ENCODE results near the gene MACROD2.

DNA sequence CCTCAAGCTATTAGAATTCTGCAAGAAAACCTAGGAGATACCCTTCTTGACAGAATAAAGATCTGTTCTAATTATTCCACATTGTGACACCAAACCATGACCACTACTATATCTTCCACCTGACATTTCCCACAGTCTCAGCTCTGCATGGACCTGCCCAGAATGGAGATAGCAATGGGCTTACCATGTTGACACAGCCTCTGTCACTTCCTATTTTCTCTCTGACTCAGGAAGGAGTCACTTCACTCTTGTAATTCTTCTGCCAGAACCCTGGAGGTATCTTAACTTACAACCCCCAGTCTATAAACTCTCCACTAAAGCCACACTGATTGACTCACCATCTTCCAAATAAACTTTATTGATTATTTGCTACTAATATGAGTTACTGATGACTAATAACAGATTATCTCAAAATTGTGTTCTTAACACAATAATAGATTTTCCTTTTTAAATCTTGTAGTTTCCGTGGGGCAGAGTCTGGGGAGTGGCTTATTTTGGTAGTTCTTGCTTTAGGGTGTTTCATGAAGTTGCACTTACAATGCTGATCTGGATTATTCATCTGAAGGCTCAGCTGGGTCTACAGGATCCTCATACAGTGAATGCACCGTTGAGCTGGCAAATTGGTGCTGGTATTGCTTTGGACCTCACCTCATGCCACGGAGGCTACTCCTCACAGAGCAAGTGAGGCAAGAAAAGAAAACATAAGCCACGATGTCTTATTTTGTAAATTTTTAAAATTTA lies 1708.0 kb downstream of the MACROD2 start:
- TF ChIP-seq, protein P1, sequence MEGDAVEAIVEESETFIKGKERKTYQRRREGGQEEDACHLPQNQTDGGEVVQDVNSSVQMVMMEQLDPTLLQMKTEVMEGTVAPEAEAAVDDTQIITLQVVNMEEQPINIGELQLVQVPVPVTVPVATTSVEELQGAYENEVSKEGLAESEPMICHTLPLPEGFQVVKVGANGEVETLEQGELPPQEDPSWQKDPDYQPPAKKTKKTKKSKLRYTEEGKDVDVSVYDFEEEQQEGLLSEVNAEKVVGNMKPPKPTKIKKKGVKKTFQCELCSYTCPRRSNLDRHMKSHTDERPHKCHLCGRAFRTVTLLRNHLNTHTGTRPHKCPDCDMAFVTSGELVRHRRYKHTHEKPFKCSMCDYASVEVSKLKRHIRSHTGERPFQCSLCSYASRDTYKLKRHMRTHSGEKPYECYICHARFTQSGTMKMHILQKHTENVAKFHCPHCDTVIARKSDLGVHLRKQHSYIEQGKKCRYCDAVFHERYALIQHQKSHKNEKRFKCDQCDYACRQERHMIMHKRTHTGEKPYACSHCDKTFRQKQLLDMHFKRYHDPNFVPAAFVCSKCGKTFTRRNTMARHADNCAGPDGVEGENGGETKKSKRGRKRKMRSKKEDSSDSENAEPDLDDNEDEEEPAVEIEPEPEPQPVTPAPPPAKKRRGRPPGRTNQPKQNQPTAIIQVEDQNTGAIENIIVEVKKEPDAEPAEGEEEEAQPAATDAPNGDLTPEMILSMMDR (optimal IDR thresholded peaks at IDR 0.05 in 1 of 3, IDR thresholded peaks at IDR 0.05 in 1 of 3, conservative IDR thresholded peaks at IDR 0.05 in 1 of 3; ENCODE audit: extremely low read depth in 1 of 3, insufficient read depth in 2 of 3, low read length in 3 of 3) = no peak
- no peak for TF ChIP-seq EZH2 (IDR thresholded peaks at IDR 0.05; ENCODE audit: low read length)
